Activated effector memory CD4-positive, alpha-beta T cell treated with Interleukin-2 at 50 U/mL for 16 hours (primary cell): ENCODE data around the gene LRRFIP2.
"Not testable (repeated sequence)": the region's sequence is repeated elsewhere in the genome, so short reads cannot be mapped to it uniquely, and the experiment has no call there.

ENCODE experiments used
- DNase-seq: peaks from one replicate; pipeline ENCODE4 v3.0.0-alpha.2; 2020

Gene LRRFIP2

GRCh38 chr3:37174532-37175126 is at the start of gene LRRFIP2:
TSS of gene LRRFIP2 (minus strand) at chr3:37174582. CDS start at chr3:37148983, 25,599 bp downstream.
- DNase-seq = no peak

GRCh38 chr3:37223576-37223975 is 49.2 kb upstream of the LRRFIP2 start:
- DNase-seq = no peak

- no peak for DNase-seq
These were observed 48.8 kb upstream of the LRRFIP2 start for GRCh38 chr3:37223141-37223558.

GRCh38 chr3:37222542-37222941 is 48.2 kb upstream of the LRRFIP2 start:
- DNase-seq = not testable (repeated sequence)

- no peak for DNase-seq
These were observed 47.0 kb upstream of the LRRFIP2 start for GRCh38 chr3:37221407-37221806.

GRCh38 chr3:37219266-37219665 is 44.9 kb upstream of the LRRFIP2 start:
- no peak for DNase-seq

GRCh38 chr3:37218206-37218605 is 43.8 kb upstream of the LRRFIP2 start:
- DNase-seq = no peak

GRCh38 chr3:37217098-37217849 is 42.9 kb upstream of the LRRFIP2 start:
- peak; percentile 30 for DNase-seq

GRCh38 chr3:37216597-37217097 is 42.3 kb upstream of the LRRFIP2 start:
- DNase-seq = no peak

GRCh38 chr3:37214076-37214475 is 39.7 kb upstream of the LRRFIP2 start:
- no peak for DNase-seq

- DNase-seq = no peak
These were observed 35.8 kb upstream of the LRRFIP2 start for GRCh38 chr3:37210230-37210629.

- DNase-seq = not testable (repeated sequence)
These were observed 34.2 kb upstream of the LRRFIP2 start for GRCh38 chr3:37208576-37208975.

GRCh38 chr3:37208008-37208407 is 33.6 kb upstream of the LRRFIP2 start:
- not testable (repeated sequence) for DNase-seq

GRCh38 chr3:37206041-37206440 is 31.7 kb upstream of the LRRFIP2 start:
- not testable (repeated sequence) for DNase-seq

GRCh38 chr3:37204314-37204713 is 29.9 kb upstream of the LRRFIP2 start:
- DNase-seq = no peak

GRCh38 chr3:37202035-37202434 is 27.7 kb upstream of the LRRFIP2 start:
- DNase-seq = no peak

- DNase-seq = no peak
These were observed 25.8 kb upstream of the LRRFIP2 start for GRCh38 chr3:37200141-37200540.

GRCh38 chr3:37198996-37199395 is 24.6 kb upstream of the LRRFIP2 start:
- DNase-seq = no peak

- DNase-seq = no peak
These were observed 24.2 kb upstream of the LRRFIP2 start for GRCh38 chr3:37198547-37198946.

GRCh38 chr3:37197810-37198371 is 23.5 kb upstream of the LRRFIP2 start:
- no peak for DNase-seq

- DNase-seq = no peak
These were observed 20.2 kb upstream of the LRRFIP2 start for GRCh38 chr3:37194533-37194932.

- DNase-seq = no peak
These were observed 16.3 kb upstream of the LRRFIP2 start for GRCh38 chr3:37190667-37191066.

- no peak for DNase-seq
These were observed 14.7 kb upstream of the LRRFIP2 start for GRCh38 chr3:37189109-37189508.

GRCh38 chr3:37183976-37184375 is 9.6 kb upstream of the LRRFIP2 start:
- DNase-seq = no peak
